ENCODE data around the gene MTREX.

The MTREX gene

GRCh38 chr5:55470282-55470681 lies 162.5 kb downstream of the MTREX start:
- peak overlapping the region; percentile 66 for H3K27ac ChIP-seq
- no peak for TF ChIP-seq CTCF (conservative IDR thresholded peaks at IDR 0.05)

GRCh38 chr5:55471468-55471867 lies 163.7 kb downstream of the MTREX start:
- H3K27ac ChIP-seq, result peak overlapping the region; percentile 66
- no peak for TF ChIP-seq CTCF (conservative IDR thresholded peaks at IDR 0.05)

- TF ChIP-seq CTCF (conservative IDR thresholded peaks at IDR 0.05), result no peak
- H3K27ac ChIP-seq, result peak overlapping the region; percentile 66; the same call in 1 of the 2 replicates
Measured at GRCh38 chr5:55472642-55473041, 164.9 kb downstream of the MTREX start.

All from VCaP (cell line).